EL (cell line): ENCODE data around the gene SLC4A11.

Experiments used
- DNase-seq: peaks from one replicate; pipeline ENCODE4 v3.0.0-alpha.2; 2016

SLC4A11 gene

GRCh38 chr20:3245711-3246110, 6.7 kb upstream of the SLC4A11 start:
- no peak for DNase-seq

- no peak for DNase-seq
Observed at GRCh38 chr20:3245156-3245555, 6.2 kb upstream of the SLC4A11 start.

- DNase-seq: no peak
Observed at GRCh38 chr20:3244613-3245012, 5.6 kb upstream of the SLC4A11 start.

- no peak for DNase-seq
Observed at GRCh38 chr20:3243718-3244358, 4.8 kb upstream of the SLC4A11 start.

GRCh38 chr20:3242172-3242692, 3.2 kb upstream of the SLC4A11 start:
- no peak for DNase-seq

GRCh38 chr20:3240776-3241363, 1.9 kb upstream of the SLC4A11 start:
- no peak for DNase-seq

GRCh38 chr20:3239867-3240775, 1.1 kb upstream of the SLC4A11 start:
- DNase-seq: peak; percentile 25

GRCh38 chr20:3238616-3239025, 369 bp downstream of the SLC4A11 start:
- DNase-seq: peak; percentile 56

- DNase-seq: no peak
Observed at GRCh38 chr20:3237958-3238615, 903 bp downstream of the SLC4A11 start.

GRCh38 chr20:3237011-3237957, 1.7 kb downstream of the SLC4A11 start:
- DNase-seq: no peak

- DNase-seq: peak; percentile 55
Observed at GRCh38 chr20:3235666-3236324, 3.2 kb downstream of the SLC4A11 start.

GRCh38 chr20:3233991-3234498, 4.9 kb downstream of the SLC4A11 start:
- DNase-seq: no peak

GRCh38 chr20:3233131-3233990, 5.6 kb downstream of the SLC4A11 start:
- DNase-seq: no peak

- DNase-seq: no peak
Observed at GRCh38 chr20:3231889-3232588, 7.0 kb downstream of the SLC4A11 start.

GRCh38 chr20:3231116-3231515, 7.9 kb downstream of the SLC4A11 start:
- DNase-seq: no peak

- DNase-seq: no peak
Observed at GRCh38 chr20:3229798-3230197, 9.2 kb downstream of the SLC4A11 start.

- DNase-seq: no peak
Observed at GRCh38 chr20:3229158-3229557, 9.8 kb downstream of the SLC4A11 start.

- no peak for DNase-seq
Observed at GRCh38 chr20:3228750-3229032, 10.3 kb downstream of the SLC4A11 start.

GRCh38 chr20:3227936-3228749, 10.8 kb downstream of the SLC4A11 start:
- no peak for DNase-seq
